ENCODE measurements around the gene GTPBP8. TPM values are rescaled to one million over a fixed set of nuclear protein-coding genes. Genes with fewer than 3 reads are reported as not detected.
"Not testable (repeated sequence)": the region's sequence is repeated elsewhere in the genome, so short reads cannot be mapped to it uniquely, and the experiment has no call there.

Gene GTPBP8
- total RNA-seq, 1 donor from 2014 or later = 15.2 TPM

GRCh38 chr3:113040231-113040630 lies 49.4 kb downstream of the GTPBP8 start:
- TF ChIP-seq CTCF (IDR thresholded peaks at IDR 0.05) = no peak
- H3K27me3 Mint-ChIP-seq (ENCODE audit: low read depth) = no peaks in the 10 kb centered on the region
- no peaks in the 10 kb centered on the region for H3K9me3 Mint-ChIP-seq (ENCODE audit: low read depth)
- no peak overlapping the region for H3K27ac Mint-ChIP-seq (ENCODE audit: unreplicated experiment)
- H3K4me1 Mint-ChIP-seq (ENCODE audit: low read depth) = no peaks in the 10 kb centered on the region
- no peak overlapping the region for H3K4me3 Mint-ChIP-seq (ENCODE audit: unreplicated experiment)
- no peak for DNase-seq (ENCODE audit: low spot score)
- H3K36me3 Mint-ChIP-seq (ENCODE audit: low read depth) = no peaks in the 10 kb centered on the region

- H3K27ac Mint-ChIP-seq (ENCODE audit: unreplicated experiment) = no peak overlapping the region
- H3K4me1 Mint-ChIP-seq (ENCODE audit: low read depth) = no peaks in the 10 kb centered on the region
- no peak for TF ChIP-seq CTCF (IDR thresholded peaks at IDR 0.05)
- H3K4me3 Mint-ChIP-seq (ENCODE audit: unreplicated experiment) = no peak overlapping the region
- DNase-seq (ENCODE audit: low spot score) = no peak
- H3K27me3 Mint-ChIP-seq (ENCODE audit: low read depth) = no peaks in the 10 kb centered on the region
- H3K9me3 Mint-ChIP-seq (ENCODE audit: low read depth) = no peaks in the 10 kb centered on the region
- H3K36me3 Mint-ChIP-seq (ENCODE audit: low read depth) = no peaks in the 10 kb centered on the region
Measured at GRCh38 chr3:113043686-113044085, 52.9 kb downstream of the GTPBP8 start.

- H3K9me3 Mint-ChIP-seq (ENCODE audit: low read depth); H3K27ac Mint-ChIP-seq (ENCODE audit: unreplicated experiment); DNase-seq (ENCODE audit: low spot score); H3K4me1 Mint-ChIP-seq (ENCODE audit: low read depth); H3K36me3 Mint-ChIP-seq (ENCODE audit: low read depth); H3K4me3 Mint-ChIP-seq (ENCODE audit: unreplicated experiment); H3K27me3 Mint-ChIP-seq (ENCODE audit: low read depth): not testable (repeated sequence)
Measured at GRCh38 chr3:113046186-113046965, 55.6 kb downstream of the GTPBP8 start.

- no peaks in the 10 kb centered on the region for H3K9me3 Mint-ChIP-seq (ENCODE audit: low read depth)
- H3K36me3 Mint-ChIP-seq (ENCODE audit: low read depth) = no peaks in the 10 kb centered on the region
- no peak overlapping the region for H3K27ac Mint-ChIP-seq (ENCODE audit: unreplicated experiment)
- H3K27me3 Mint-ChIP-seq (ENCODE audit: low read depth) = no peaks in the 10 kb centered on the region
- no peak overlapping the region for H3K4me3 Mint-ChIP-seq (ENCODE audit: unreplicated experiment)
- TF ChIP-seq CTCF (IDR thresholded peaks at IDR 0.05) = peak; percentile 97
- H3K4me1 Mint-ChIP-seq (ENCODE audit: low read depth) = peaks cover 8% of the 10 kb centered on the region
- no peak for DNase-seq (ENCODE audit: low spot score)
Measured at GRCh38 chr3:113051302-113051711, 60.5 kb downstream of the GTPBP8 start.

Other genes starting within 250 kb of the GTPBP8 start
- not detected in 3 replicates for gene CD200R1L, start 144.1 kb upstream of the GTPBP8 start, total RNA-seq
- not detected in 3 replicates for gene CD200R1, start 15.9 kb upstream of the GTPBP8 start, total RNA-seq
- 7.3 to 11.3 TPM (median 8.6 TPM) in 3 replicates for gene BOC, start 220.6 kb downstream of the GTPBP8 start, total RNA-seq

All from chondrocyte (in vitro differentiated cells).